Neural cell (in vitro differentiated cells): ENCODE results near the gene CNTNAP2.

ENCODE experiments used
- EP300 ChIP-seq: fragments of 450-650 bp; conservative IDR thresholded peaks from 2 replicates; pipeline ENCODE4 v1.6.1; 2014; ENCODE audit warnings: antibody characterized with exemption, mild to moderate bottlenecking, moderate library complexity; ENCODE audit not compliant: poor library complexity, severe bottlenecking
- EZH2 ChIP-seq: fragments of 200-600, 300-800 bp; shearing (Covaris generic), sonication (generic); IDR thresholded peaks from 2 replicates; pipeline ENCODE4 v1.6.1; 2014; ENCODE audit warnings: antibody characterized with exemption, low read length, borderline replicate concordance, mild to moderate bottlenecking; ENCODE audit not compliant: insufficient read depth, poor library complexity, severe bottlenecking
- MXI1 ChIP-seq: fragments of 450-650 bp; conservative IDR thresholded peaks from 2 replicates; pipeline ENCODE4 v1.6.1; 2014; ENCODE audit warnings: antibody characterized with exemption, mild to moderate bottlenecking; ENCODE audit not compliant: poor library complexity, severe bottlenecking
- POLR2AphosphoS5 ChIP-seq: IDR thresholded peaks from 2 replicates; pipeline ENCODE4 v1.6.1; 2012
- RAD21 ChIP-seq: fragments of 450-650 bp; conservative IDR thresholded peaks from 2 replicates; pipeline ENCODE4 v1.6.1; 2014; ENCODE audit warnings: antibody characterized with exemption, mild to moderate bottlenecking, moderate library complexity
- REST ChIP-seq: IDR thresholded peaks from 2 replicates; pipeline ENCODE4 v1.6.1; 2012; ENCODE audit warnings: borderline replicate concordance
- TAF1 ChIP-seq: IDR thresholded peaks from 2 replicates; pipeline ENCODE4 v1.6.1; 2012; ENCODE audit warnings: low read depth
- TF ChIP-seq, protein P1 (sequence below): fragments of 450-650 bp; IDR thresholded peaks from 2 replicates; pipeline ENCODE4 v1.5.1; 2014; ENCODE audit warnings: antibody characterized with exemption, mild to moderate bottlenecking, moderate library complexity; ENCODE audit not compliant: poor library complexity, severe bottlenecking

DNA sequence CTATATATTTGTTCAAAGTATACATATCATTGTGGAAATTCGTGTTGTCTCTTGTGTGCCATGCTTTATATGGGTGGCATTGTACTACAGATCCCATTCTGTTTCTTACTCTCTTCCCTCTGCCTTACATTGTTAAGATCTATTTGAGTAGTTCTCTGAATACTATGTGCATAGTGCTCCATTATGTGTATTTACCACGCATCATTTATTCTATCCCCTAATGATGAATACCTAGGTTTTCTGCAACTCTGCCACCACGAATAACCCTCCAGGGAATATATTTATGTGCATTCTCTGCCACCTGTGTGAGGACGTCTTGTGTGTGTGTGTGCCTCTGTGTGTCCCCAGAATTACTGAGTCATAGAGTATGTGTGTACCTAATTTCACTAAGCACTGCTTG lies 2042.7 kb downstream of the CNTNAP2 start:
- TF ChIP-seq, protein P1, sequence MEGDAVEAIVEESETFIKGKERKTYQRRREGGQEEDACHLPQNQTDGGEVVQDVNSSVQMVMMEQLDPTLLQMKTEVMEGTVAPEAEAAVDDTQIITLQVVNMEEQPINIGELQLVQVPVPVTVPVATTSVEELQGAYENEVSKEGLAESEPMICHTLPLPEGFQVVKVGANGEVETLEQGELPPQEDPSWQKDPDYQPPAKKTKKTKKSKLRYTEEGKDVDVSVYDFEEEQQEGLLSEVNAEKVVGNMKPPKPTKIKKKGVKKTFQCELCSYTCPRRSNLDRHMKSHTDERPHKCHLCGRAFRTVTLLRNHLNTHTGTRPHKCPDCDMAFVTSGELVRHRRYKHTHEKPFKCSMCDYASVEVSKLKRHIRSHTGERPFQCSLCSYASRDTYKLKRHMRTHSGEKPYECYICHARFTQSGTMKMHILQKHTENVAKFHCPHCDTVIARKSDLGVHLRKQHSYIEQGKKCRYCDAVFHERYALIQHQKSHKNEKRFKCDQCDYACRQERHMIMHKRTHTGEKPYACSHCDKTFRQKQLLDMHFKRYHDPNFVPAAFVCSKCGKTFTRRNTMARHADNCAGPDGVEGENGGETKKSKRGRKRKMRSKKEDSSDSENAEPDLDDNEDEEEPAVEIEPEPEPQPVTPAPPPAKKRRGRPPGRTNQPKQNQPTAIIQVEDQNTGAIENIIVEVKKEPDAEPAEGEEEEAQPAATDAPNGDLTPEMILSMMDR = no peak
- TF ChIP-seq RAD21 (no peak), POLR2AphosphoS5 (no peak), EP300 (no peak), MXI1 (no peak), EZH2 (no peak), REST (no peak), TAF1 (no peak)
